Right kidney (tissue), 9 donors: Measurements from ENCODE around the gene TMEM106B.
"Not testable (repeated sequence)": the region's sequence is repeated elsewhere in the genome, so short reads cannot be mapped to it uniquely, and the experiment has no call there.

Experiments used
- DNase-seq: peaks from one replicate; pipeline ENCODE4 v3.0.0-alpha.2; 2016
- long read RNA-seq, 8 donors: transcript quantifications; one replicate each; lab custom pipeline, GENCODE V29; 2026

TMEM106B gene
- long read RNA-seq, donor 1, transcript TMEM106B-202 (8 exons, 2,126 nt) = major isoform, 9 of 11 reads
- long read RNA-seq, donor 1, partial matches to known transcripts = 0 of 11 reads
- long read RNA-seq, donor 1, other reads (novel, unspliced or antisense) = 0 of 11 reads
- long read RNA-seq, donor 2, full-length matches to known transcripts = 12 of 18 reads
- long read RNA-seq, donor 2, partial matches to known transcripts = 0 of 18 reads
- long read RNA-seq, donor 2, other reads (novel, unspliced or antisense) = 6 of 18 reads
- long read RNA-seq, donor 3, transcript TMEM106B-202 (8 exons, 2,126 nt) = major isoform, 8 of 8 reads
- long read RNA-seq, donor 3, partial matches to known transcripts = 0 of 8 reads
- long read RNA-seq, donor 3, other reads (novel, unspliced or antisense) = 0 of 8 reads
- long read RNA-seq, donor 4, transcript TMEM106B-202 (8 exons, 2,126 nt) = major isoform, 23 of 23 reads
- long read RNA-seq, donor 4, partial matches to known transcripts = 0 of 23 reads
- long read RNA-seq, donor 4, other reads (novel, unspliced or antisense) = 0 of 23 reads
- long read RNA-seq, donor 5, transcript TMEM106B-202 (8 exons, 2,126 nt) = major isoform, 20 of 20 reads
- long read RNA-seq, donor 5, partial matches to known transcripts = 0 of 20 reads
- long read RNA-seq, donor 5, other reads (novel, unspliced or antisense) = 0 of 20 reads
- long read RNA-seq, donor 6, transcript TMEM106B-202 (8 exons, 2,126 nt) = major isoform, 15 of 31 reads
- long read RNA-seq, donor 6, partial matches to known transcripts = 16 of 31 reads
- long read RNA-seq, donor 6, other reads (novel, unspliced or antisense) = 0 of 31 reads
- long read RNA-seq, donor 7, transcript TMEM106B-202 (8 exons, 2,126 nt) = major isoform, 31 of 31 reads
- long read RNA-seq, donor 7, partial matches to known transcripts = 0 of 31 reads
- long read RNA-seq, donor 7, other reads (novel, unspliced or antisense) = 0 of 31 reads
- long read RNA-seq, donor 8, transcript TMEM106B-202 (8 exons, 2,126 nt) = major isoform, 21 of 29 reads
- long read RNA-seq, donor 8, partial matches to known transcripts = 8 of 29 reads
- long read RNA-seq, donor 8, other reads (novel, unspliced or antisense) = 0 of 29 reads

DNA sequence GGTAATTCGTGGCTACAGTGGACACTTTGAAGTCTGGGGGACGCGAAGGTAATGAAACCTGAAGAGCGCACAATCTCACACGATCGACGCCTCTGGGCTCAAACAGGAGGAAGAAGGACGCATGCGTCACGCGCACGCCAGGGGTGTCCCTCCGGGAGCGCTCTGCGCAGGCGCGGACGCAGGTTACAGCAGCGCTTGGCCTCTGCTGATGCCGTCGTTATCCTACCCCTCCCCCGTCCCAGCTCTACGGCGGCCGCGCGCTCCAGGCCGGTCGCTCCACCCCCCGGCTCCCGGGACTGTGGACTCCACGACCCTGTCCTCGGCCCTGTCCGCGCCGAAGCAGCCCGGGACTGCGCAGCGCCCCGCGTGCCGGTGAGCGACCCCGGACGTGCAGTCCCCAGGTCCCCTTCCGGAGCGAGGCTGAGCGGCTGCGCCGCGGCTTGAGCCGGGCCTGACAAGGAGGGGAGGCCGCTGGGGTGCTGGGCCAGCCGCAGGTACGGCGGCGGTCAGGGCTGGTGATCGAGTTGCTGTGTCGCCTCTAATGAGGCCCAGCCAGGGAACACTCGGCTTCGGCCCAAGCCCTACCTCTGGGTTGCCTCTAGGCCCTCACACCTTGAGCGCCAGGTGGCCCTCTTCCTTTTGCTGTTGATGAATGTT, at the start of gene TMEM106B:
Gene TMEM106B (plus strand): TSS at position 241 of the 657 bp plus-strand sequence. CDS start 3,517 bp downstream, outside the sequence.
- peak; percentile 99 for DNase-seq

DNA sequence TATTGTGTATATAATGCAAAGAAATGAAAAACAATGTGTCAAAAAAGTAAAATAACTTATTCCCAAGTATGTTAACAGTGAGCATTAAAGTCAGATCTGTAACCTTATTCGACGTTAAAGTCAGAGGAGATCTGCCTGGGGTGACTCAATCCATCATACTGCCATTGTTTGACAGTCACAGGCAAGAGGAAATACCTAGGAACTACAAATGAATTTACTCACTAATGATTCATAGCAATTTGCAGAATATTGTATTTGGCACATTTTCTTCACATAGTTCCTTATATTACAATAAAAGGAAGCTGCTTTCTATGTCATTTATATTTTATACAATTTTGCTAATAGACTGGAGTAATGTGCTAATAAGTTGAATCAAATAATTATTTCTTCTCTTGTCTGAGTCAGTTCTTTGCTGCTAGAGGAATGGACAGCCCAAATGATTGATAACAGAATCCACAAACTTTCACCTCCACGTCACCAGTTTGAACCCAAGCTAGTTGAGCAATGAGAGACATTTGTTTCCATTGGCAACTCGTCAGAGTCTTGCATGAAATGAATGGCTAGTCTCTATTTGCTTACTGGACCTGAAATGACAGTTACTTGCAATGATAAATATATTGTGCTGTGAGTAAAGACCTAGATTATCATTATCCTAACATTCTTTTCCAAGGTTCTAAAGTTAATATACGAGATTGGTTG, 48.5 kb upstream of the TMEM106B start:
- no peak for DNase-seq

GRCh38 chr7:12168065-12168464, 43.0 kb upstream of the TMEM106B start:
- not testable (repeated sequence) for DNase-seq

- not testable (repeated sequence) for DNase-seq
Measured at GRCh38 chr7:12169981-12170820, 40.9 kb upstream of the TMEM106B start.

DNA sequence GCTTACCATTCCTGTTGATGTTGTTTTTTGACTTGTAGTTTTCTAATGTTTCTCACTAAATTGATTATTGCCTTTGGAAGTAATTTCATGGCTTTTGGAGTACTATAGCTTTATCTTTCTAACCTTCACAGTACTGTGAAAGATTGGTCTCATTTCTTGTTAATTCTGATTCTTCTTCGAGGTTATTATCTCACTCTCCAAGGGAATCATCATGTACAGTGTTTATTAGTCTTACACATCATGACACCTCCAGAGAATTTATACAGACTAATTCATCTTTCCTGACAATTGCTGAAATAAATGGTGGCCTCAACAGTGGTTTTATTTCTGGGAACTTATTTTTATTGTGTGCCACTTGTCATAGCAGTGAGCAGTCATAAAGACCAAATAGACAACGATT, 37.4 kb upstream of the TMEM106B start:
- DNase-seq = no peak

DNA sequence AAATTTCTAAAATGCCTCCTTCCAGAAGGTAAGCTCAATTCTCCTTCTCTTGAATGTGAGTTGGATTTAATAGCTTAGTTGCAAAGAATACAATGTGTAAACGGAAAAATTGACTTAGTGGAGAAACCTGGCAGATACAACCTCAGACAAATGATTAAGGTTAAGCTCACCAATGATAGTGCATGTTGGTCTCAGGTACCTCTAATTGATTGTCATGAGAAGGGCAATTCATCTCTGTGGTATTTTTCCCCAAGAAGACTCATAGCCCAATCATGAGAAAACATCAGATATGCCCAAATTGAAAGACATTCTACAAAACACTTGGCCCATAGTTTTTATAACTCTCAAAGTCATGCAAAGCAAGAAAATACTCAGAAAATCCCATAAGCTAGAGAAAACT, 36.2 kb upstream of the TMEM106B start:
- no peak for DNase-seq

DNA sequence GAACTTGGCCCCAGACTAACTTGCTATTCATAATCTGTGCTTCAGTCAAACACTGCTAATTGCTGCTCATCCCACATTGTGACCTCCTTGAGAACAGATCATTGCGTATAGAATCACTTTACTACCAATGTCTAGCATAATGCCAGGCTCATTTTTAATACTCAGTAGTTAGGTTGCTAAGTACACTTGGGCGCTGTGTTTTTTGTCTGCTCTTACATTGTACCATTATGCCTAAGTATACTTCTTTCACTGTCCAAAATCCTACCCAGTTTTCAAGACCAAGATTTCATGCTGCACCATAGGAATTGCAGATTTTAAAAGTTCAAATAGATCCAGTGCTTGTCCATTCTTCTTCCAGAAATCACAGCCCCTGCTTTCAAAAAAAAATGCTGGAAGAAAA, 32.8 kb upstream of the TMEM106B start:
- no peak for DNase-seq

GRCh38 chr7:12194426-12194825, 16.7 kb upstream of the TMEM106B start:
- DNase-seq = no peak

- no peak for DNase-seq
Measured at GRCh38 chr7:12196386-12196785, 14.7 kb upstream of the TMEM106B start.

GRCh38 chr7:12199363-12199762, 11.7 kb upstream of the TMEM106B start:
- DNase-seq = no peak

GRCh38 chr7:12207046-12207445, 4.0 kb upstream of the TMEM106B start:
- no peak for DNase-seq

DNA sequence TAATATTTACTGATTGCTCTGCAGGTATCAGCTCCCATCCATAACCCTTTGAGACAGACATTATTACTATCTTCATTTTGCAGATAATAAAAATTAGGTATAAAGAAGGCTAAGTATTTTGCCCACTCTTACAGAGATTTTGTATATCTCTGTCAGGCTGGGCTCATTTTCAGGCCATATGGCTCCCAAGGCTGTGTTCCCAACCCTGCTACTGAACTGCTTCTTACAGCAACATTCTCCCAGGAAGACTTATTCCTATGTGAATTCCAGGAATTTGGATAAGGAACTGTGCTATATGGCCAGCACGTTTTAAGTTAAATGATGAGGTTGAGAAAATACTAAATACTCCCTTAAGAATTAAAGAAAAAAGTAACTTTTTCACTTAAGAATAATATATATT, 1.9 kb upstream of the TMEM106B start:
- DNase-seq = no peak

- peak; percentile 94 for DNase-seq
Measured at GRCh38 chr7:12210179-12211053, 678 bp upstream of the TMEM106B start.

DNA sequence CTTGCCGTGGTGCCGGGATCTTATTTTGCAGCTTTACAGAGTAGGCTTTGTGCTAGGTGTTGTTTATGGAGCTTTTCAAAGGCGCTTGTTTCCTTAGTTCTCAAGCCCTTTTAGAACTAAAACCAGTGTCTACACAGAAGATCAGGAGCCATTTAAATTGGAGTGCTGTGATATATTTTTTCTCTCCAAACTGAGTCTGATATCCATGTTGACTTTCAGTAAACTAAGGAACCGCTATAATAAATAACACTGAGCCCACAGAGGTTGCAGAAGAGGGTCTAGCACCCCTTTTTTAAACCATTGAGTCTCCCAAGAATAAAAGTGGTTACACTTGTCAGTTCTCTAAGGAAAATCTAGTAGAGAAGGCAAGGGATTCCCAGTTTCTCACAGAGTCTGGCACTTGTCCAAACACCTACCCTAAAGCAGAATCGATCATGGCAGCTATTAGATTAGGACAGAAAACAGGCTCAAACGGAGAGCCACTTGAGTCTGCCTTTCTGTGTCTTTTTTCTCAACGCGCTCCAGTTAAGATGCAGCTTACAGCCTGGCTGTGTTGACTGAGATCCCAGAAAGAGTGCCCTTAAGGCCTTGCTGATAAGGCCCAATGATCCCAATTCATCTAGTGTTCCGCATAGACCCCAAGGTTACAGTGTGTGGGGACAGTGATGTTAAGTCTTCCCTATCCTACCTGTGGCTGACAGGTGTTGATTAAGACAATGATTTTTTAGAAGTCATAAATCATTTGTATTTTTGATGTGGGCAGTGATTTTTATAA, 804 bp downstream of the TMEM106B start:
- DNase-seq = no peak

DNA sequence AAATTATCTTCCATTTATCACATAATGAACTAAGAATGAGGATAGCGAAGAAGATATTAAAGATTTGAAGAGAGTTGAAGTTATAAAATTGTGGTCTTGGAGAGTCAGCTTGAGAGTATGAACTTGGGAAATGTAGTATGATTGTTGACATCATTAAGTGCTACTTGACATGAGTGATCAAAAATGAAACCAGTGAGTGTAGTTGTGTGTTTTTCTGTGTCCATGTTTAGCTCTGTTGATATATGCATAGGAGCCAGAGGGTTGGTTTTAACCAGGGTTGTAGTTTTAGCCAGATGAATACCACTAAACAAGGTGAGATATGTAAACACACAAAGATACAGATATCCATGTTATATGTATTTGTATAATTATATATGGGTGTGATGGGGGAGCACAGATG, 6.2 kb downstream of the TMEM106B start:
- no peak for DNase-seq

DNA sequence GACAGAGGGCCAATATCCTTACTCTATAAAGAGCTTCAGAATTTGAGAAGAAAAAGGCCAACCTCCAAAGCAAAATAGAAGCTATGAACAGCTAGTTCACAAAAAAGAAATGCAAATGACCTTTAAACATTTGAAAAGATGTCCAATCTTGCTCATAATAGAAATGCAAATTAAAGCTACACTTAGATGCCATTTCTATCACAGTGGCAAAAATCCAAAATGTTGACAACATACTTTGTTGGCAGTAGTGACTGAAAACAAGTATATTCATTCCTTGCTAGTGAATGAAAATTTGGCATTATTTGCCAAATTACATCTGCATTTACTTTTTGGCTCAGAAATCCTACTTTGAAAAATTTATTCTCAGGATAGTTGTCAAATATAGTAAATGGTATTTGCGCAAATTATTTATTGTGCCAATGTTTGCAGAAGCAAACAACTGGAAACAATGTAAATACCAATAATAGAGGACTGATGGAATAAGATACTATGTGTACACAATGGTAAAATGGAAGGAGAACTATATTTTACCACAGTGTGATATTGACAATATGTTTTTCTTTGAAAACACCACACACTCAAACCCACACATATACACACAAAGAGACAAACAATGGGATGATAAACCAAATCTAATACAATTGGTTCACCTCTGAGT, 9.4 kb downstream of the TMEM106B start:
- DNase-seq = no peak

DNA sequence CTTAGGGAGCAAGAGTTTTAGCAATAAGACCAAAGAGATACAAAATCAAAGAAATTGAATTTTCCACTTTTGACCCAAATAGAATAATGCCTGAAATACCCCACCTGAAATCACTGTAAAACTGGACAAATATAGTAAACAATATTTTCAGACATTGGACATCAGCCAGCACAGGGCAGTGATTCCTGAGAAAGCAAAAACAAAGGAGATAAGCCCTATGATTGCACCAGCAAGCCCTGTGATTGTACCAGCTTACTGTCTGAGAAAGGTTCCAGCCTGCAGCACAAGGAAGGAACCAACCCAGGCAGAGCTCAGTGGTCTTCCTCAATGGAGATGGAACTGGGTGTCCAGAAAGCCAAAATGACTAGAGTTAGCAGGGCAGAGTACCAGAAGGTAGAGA, 10.3 kb downstream of the TMEM106B start:
- DNase-seq = no peak

DNA sequence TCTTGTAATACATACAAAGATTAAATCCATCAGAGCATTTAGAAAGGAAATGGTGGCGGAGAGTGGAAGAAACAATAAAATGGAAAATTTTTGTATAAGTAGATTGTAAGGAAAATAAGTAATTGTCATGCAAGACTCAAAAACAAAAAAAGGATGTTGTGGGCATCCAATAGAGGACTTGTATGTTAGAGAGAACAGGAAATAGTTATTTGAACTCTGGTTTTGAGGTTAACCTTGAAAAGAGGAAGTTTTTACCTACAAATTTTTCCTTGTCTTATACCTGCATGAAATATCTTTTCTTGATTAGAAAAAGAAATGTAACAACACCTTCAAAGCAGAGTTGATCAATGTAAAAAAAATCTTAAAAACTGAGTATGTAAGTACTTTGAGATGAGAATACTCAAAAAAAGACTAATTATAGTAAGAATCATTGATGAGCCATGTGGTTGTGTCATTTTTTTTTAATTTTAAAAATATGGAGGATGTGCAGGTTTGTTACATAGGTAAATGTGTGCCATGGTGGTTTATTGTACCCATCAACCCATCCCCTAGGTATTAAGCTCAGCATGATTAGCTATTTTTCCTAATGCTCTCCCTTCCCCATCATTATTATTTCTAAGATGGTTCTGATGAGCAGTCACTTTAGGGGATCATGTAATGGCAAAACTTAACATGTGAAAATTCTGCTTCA, 11.9 kb downstream of the TMEM106B start:
- DNase-seq = no peak
